ENCODE measurements around the gene CHD1.
"Not testable (repeated sequence)": the region's sequence is repeated elsewhere in the genome, so short reads cannot be mapped to it uniquely, and the experiment has no call there.

CHD1 gene

GRCh38 chr5:98928873-98929709 is at the start of gene CHD1:
TSS of gene CHD1 (minus strand) at chr5:98929007. CDS start at chr5:98926386, 2,621 bp downstream.
- peak; percentile 98 for DNase-seq

- DNase-seq, result no peak
These were observed 49.7 kb upstream of the CHD1 start for GRCh38 chr5:98978528-98978927.

- peak; percentile 49 for DNase-seq
These were observed 48.9 kb upstream of the CHD1 start for GRCh38 chr5:98977723-98978122.

GRCh38 chr5:98975682-98976407 is 47.0 kb upstream of the CHD1 start:
- DNase-seq, result no peak

- DNase-seq, result no peak
These were observed 46.4 kb upstream of the CHD1 start for GRCh38 chr5:98975223-98975622.

GRCh38 chr5:98969400-98969799 is 40.6 kb upstream of the CHD1 start:
- DNase-seq, result no peak

- DNase-seq, result no peak
These were observed 39.3 kb upstream of the CHD1 start for GRCh38 chr5:98968056-98968564.

- no peak for DNase-seq
These were observed 36.4 kb upstream of the CHD1 start for GRCh38 chr5:98965226-98965625.

- no peak for DNase-seq
These were observed 35.8 kb upstream of the CHD1 start for GRCh38 chr5:98964621-98965020.

- no peak for DNase-seq
These were observed 34.2 kb upstream of the CHD1 start for GRCh38 chr5:98963019-98963418.

- no peak for DNase-seq
These were observed 33.8 kb upstream of the CHD1 start for GRCh38 chr5:98962587-98962986.

- DNase-seq, result no peak
These were observed 33.0 kb upstream of the CHD1 start for GRCh38 chr5:98961665-98962344.

GRCh38 chr5:98957307-98957706 is 28.5 kb upstream of the CHD1 start:
- DNase-seq, result no peak

GRCh38 chr5:98955888-98956287 is 27.1 kb upstream of the CHD1 start:
- DNase-seq, result not testable (repeated sequence)

GRCh38 chr5:98955471-98955870 is 26.7 kb upstream of the CHD1 start:
- not testable (repeated sequence) for DNase-seq

GRCh38 chr5:98954392-98955028 is 25.7 kb upstream of the CHD1 start:
- DNase-seq, result no peak

GRCh38 chr5:98942847-98943246 is 14.0 kb upstream of the CHD1 start:
- no peak for DNase-seq

- no peak for DNase-seq
These were observed 12.5 kb upstream of the CHD1 start for GRCh38 chr5:98941131-98941883.

GRCh38 chr5:98940581-98940980 is 11.8 kb upstream of the CHD1 start:
- peak; percentile 50 for DNase-seq

GRCh38 chr5:98938464-98938863 is 9.7 kb upstream of the CHD1 start:
- no peak for DNase-seq

GRCh38 chr5:98936948-98937715 is 8.3 kb upstream of the CHD1 start:
- DNase-seq, result no peak

Data from right forelimb (tissue), 1 donor.